HL-60 (cell line): ENCODE data around the gene FAT1.

Source experiments
- DNase-seq, 2 experiments: peaks; one replicate each; pipeline ENCODE4 v3.0.0-alpha.2; 2010 to 2020; ENCODE audit warnings: low read depth in 1 of 2, low spot score in 1 of 2
- H3K27ac ChIP-seq: fragments of 250-450 bp; sonication (Bioruptor Pico); replicated peaks from 2 replicates; pipeline ENCODE4 v1.5.1; 2020; ENCODE audit warnings: mild to moderate bottlenecking, moderate library complexity
- H3K27me3 ChIP-seq: fragments of 250-450 bp; sonication (Bioruptor Pico); 2 replicates; pipeline ENCODE4 v1.5.1; 2021; ENCODE audit warnings: mild to moderate bottlenecking, moderate library complexity; ENCODE audit not compliant: insufficient read depth, poor library complexity, severe bottlenecking
- H3K4me3 ChIP-seq: replicated peaks from 2 replicates; pipeline ENCODE4 v1.5.1; 2011; ENCODE audit warnings: mild to moderate bottlenecking, control low read depth, low read length; ENCODE audit not compliant: insufficient read depth
- GABPA ChIP-seq: IDR thresholded peaks from 2 replicates; pipeline ENCODE4 v1.6.1; 2012; ENCODE audit warnings: low read depth
- POLR2AphosphoS5 ChIP-seq: IDR thresholded peaks from 2 replicates; pipeline ENCODE4 v1.6.1; 2012; ENCODE audit warnings: low read depth
- SPI1 ChIP-seq: IDR thresholded peaks from 2 replicates; pipeline ENCODE4 v1.6.1; 2012; ENCODE audit warnings: low read depth, mild to moderate bottlenecking, borderline replicate concordance
- TF ChIP-seq, protein P1 (sequence below): IDR thresholded peaks from 2 replicates; pipeline ENCODE4 v1.6.1; 2012; ENCODE audit warnings: low read depth; ENCODE audit not compliant: insufficient replicate concordance
- TF ChIP-seq, protein P2 (sequence below): IDR thresholded peaks from one replicate; pipeline ENCODE4 v1.5.1; 2011; ENCODE audit warnings: low read length, control low read depth, inconsistent platforms; ENCODE audit not compliant: insufficient read depth

The FAT1 gene

DNA sequence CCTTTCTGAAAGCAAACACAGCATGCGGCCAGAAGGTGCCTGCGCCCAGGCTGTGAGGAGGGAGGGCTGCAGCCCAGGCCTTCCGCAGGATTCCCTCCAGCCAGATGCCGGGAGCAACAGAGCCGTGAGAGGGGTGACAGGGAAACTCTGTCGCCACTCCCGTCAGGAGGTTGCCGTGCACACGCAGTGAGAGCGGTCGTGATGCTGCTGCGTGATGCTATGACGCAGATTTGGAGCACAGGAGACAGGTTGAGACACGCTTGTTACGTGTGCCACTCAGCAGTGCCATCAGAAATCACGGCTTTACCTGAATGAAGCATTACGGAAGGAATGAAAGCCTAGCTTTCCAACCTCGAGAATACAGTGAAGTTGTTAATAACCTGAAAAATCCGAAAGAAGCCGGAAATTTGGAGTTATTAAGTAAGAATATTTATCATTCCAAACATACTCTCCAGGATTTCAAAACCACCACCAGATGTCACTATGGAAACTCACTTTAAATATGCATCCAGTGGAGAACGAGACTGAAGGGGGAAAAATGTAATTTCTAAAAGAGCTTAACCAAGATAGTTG lies 54.4 kb downstream of the FAT1 start:
- H3K27me3 ChIP-seq: no peaks in the 10 kb centered on the region
- H3K27ac ChIP-seq: no peak overlapping the region
- no peak for DNase-seq
- no peak overlapping the region for H3K4me3 ChIP-seq
- no peak for TF ChIP-seq GABPA
- TF ChIP-seq SPI1: no peak
- TF ChIP-seq, protein P1, sequence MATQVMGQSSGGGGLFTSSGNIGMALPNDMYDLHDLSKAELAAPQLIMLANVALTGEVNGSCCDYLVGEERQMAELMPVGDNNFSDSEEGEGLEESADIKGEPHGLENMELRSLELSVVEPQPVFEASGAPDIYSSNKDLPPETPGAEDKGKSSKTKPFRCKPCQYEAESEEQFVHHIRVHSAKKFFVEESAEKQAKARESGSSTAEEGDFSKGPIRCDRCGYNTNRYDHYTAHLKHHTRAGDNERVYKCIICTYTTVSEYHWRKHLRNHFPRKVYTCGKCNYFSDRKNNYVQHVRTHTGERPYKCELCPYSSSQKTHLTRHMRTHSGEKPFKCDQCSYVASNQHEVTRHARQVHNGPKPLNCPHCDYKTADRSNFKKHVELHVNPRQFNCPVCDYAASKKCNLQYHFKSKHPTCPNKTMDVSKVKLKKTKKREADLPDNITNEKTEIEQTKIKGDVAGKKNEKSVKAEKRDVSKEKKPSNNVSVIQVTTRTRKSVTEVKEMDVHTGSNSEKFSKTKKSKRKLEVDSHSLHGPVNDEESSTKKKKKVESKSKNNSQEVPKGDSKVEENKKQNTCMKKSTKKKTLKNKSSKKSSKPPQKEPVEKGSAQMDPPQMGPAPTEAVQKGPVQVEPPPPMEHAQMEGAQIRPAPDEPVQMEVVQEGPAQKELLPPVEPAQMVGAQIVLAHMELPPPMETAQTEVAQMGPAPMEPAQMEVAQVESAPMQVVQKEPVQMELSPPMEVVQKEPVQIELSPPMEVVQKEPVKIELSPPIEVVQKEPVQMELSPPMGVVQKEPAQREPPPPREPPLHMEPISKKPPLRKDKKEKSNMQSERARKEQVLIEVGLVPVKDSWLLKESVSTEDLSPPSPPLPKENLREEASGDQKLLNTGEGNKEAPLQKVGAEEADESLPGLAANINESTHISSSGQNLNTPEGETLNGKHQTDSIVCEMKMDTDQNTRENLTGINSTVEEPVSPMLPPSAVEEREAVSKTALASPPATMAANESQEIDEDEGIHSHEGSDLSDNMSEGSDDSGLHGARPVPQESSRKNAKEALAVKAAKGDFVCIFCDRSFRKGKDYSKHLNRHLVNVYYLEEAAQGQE: no peak
- no peak for TF ChIP-seq POLR2AphosphoS5
- TF ChIP-seq, protein P2, sequence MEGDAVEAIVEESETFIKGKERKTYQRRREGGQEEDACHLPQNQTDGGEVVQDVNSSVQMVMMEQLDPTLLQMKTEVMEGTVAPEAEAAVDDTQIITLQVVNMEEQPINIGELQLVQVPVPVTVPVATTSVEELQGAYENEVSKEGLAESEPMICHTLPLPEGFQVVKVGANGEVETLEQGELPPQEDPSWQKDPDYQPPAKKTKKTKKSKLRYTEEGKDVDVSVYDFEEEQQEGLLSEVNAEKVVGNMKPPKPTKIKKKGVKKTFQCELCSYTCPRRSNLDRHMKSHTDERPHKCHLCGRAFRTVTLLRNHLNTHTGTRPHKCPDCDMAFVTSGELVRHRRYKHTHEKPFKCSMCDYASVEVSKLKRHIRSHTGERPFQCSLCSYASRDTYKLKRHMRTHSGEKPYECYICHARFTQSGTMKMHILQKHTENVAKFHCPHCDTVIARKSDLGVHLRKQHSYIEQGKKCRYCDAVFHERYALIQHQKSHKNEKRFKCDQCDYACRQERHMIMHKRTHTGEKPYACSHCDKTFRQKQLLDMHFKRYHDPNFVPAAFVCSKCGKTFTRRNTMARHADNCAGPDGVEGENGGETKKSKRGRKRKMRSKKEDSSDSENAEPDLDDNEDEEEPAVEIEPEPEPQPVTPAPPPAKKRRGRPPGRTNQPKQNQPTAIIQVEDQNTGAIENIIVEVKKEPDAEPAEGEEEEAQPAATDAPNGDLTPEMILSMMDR: no peak

DNA sequence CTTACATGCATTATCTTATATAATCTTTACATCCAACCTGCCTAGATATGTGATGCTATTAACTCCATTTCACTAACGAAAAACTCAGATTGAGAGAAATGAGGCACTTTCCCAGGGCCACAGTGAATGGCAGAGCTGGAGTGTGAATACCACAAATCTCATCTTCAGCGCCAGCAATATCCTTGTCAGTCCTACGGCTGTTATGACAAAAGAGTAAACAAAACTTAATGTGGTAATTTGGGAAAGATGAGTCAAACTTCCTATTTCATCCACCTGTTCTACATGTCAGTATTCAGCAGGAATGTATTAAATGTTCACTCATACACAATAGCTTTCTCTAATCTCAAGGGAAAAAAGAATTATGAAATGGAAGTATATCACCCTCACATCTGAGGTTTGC lies 56.9 kb downstream of the FAT1 start:
- Histone ChIP-seq H3K27me3 (no peaks in the 10 kb centered on the region), H3K27ac (no peak overlapping the region), H3K4me3 (no peak overlapping the region)
- TF ChIP-seq POLR2AphosphoS5: no peak
- no peak for TF ChIP-seq SPI1
- TF ChIP-seq, protein P1: no peak
- TF ChIP-seq, protein P2: no peak
- no peak for DNase-seq

GRCh38 chr4:186666252-186666651 lies 57.4 kb downstream of the FAT1 start:
- DNase-seq: no peak
- Histone ChIP-seq H3K4me3 (no peak overlapping the region), H3K27me3 (no peaks in the 10 kb centered on the region), H3K27ac (no peak overlapping the region)
- TF ChIP-seq, protein P1: no peak
- TF ChIP-seq GABPA (no peak), SPI1 (no peak), POLR2AphosphoS5 (no peak)
- TF ChIP-seq, protein P2: no peak
